ENCODE measurements around the gene SERHL2.
"Not testable (repeated sequence)": the region's sequence is repeated elsewhere in the genome, so short reads cannot be mapped to it uniquely, and the experiment has no call there.

The SERHL2 gene

DNA sequence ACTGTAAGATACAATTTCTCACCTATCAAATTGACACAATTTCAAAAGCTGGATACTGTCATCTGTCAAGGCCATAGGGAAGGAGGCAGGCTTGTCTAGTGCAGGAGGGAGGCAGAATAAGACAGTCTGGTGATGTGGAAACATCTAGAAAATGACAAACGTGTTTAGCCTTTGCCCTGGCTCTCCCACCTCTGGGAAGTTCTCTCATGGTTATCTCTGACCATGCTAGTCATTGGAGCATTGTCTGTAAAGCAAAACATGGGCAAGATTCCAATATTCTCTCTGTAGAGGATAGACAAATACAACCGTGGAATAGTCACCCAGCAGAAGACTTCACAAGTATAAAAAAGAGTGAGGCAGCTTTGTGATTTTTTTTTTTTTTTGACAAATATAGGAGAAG is 9.1 kb upstream of the SERHL2 start:
- no peak for DNase-seq
- Mint-ChIP-seq H3K9me3 (no peaks in the 10 kb centered on the region), H3K27ac (no peak overlapping the region), H3K4me3 (no peak overlapping the region), H3K4me1 (ENCODE audit: low read depth in 2 of 2) (peaks cover 0 to 2% of the 10 kb centered on the region in 2 donors), H3K36me3 (ENCODE audit: insufficient read depth) (no peaks in the 10 kb centered on the region), H3K27me3 (no peaks in the 10 kb centered on the region)
- no peak for ATAC-seq (replicated peaks)

DNA sequence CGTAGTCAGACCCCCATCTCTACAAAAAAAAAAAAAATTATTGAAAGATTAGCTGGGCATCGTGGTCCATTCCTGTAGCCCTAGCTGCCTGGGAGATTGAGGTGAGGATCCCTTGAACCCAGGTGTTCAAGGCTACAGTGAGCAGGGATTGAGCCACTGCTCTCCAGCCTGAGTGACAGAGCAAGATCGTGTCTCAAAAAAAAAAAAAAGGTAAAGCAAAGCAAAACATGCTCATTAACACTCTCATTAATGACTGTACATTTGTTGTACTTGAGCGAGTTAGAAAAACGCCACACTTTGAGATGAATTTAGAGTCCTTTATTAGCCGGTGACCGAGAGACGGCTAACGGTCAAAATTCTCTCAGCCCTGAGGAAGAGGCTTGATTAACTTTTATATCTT is 6.2 kb upstream of the SERHL2 start:
- no peaks in the 10 kb centered on the region for H3K9me3 Mint-ChIP-seq
- DNase-seq (no peak), ATAC-seq (replicated peaks) (no peak)
- no peaks in the 10 kb centered on the region for H3K27me3 Mint-ChIP-seq
- H3K36me3 Mint-ChIP-seq (ENCODE audit: insufficient read depth): no peaks in the 10 kb centered on the region
- H3K4me1 Mint-ChIP-seq (ENCODE audit: low read depth in 2 of 2): peaks cover 5 to 7% of the 10 kb centered on the region in 2 donors
- peak overlapping the region in 1 of 2 donors; percentile 54 for H3K27ac Mint-ChIP-seq
- H3K4me3 Mint-ChIP-seq: no peak overlapping the region

DNA sequence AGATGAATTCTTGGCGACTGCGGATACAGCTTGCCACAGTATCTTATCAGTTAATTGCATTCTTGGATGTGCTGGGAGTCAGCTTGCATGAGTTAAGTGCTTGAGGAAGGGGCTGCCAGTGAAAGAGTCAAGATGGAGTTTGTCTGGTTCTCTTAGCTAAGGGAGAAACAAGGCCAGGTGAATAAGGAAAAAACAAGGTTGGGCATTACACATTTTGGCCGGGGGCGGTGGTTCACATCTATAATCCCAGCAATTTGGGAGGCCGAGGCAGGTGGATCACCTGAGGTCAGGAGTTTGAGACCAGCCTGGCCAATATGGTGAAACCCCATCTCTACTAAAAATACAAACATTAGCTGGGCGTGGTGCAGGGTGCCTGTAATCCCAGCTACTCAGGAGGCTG is 5.6 kb upstream of the SERHL2 start:
- H3K27me3 Mint-ChIP-seq; H3K36me3 Mint-ChIP-seq (ENCODE audit: insufficient read depth); ATAC-seq (replicated peaks); DNase-seq; H3K9me3 Mint-ChIP-seq; H3K4me3 Mint-ChIP-seq; H3K4me1 Mint-ChIP-seq (ENCODE audit: low read depth in 2 of 2): not testable (repeated sequence)
- peak overlapping the region in 1 of 2 donors; percentile 54 for H3K27ac Mint-ChIP-seq

DNA sequence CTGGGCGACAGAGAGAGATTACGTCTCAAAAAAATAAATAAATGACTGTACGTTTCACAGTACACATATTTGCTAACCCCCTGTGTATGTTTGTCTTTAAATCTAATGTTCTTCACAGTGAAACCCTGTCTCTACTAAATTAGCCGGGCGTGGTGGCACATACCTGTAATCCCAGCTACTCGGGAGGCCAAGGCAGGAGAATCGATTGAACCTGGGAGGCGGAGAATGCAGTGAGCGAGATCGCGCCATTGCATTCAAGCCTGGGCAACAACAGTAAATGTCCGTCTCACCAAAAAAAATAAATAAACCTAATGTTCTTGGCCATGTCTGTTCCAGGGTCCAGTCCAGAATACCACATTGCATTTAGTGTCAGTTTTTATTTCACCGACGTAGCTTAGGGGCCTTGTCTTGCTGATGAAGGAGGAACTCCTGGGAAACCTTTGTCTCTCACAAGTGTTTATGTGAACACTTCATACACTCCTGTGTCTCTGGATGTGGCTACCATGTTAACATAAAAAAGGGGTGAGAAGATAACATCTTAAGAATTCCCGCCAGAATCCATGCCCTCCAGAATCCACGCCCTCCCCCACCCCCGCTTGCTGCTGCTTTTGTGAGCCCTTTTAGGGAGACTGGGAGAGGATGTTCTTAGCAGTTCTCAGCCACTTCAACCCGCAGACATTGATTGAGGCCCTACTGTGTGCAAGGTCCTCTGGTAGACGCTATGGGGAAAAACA is 5.0 kb upstream of the SERHL2 start:
- no peaks in the 10 kb centered on the region for H3K27me3 Mint-ChIP-seq
- no peak for ATAC-seq (replicated peaks)
- peak overlapping the region in 1 of 2 donors; percentile 29 for H3K27ac Mint-ChIP-seq
- H3K9me3 Mint-ChIP-seq: no peaks in the 10 kb centered on the region
- no peak overlapping the region for H3K4me3 Mint-ChIP-seq
- H3K4me1 Mint-ChIP-seq (ENCODE audit: low read depth in 2 of 2): peaks cover 6 to 8% of the 10 kb centered on the region in 2 donors
- no peaks in the 10 kb centered on the region for H3K36me3 Mint-ChIP-seq (ENCODE audit: insufficient read depth)
- no peak for DNase-seq

DNA sequence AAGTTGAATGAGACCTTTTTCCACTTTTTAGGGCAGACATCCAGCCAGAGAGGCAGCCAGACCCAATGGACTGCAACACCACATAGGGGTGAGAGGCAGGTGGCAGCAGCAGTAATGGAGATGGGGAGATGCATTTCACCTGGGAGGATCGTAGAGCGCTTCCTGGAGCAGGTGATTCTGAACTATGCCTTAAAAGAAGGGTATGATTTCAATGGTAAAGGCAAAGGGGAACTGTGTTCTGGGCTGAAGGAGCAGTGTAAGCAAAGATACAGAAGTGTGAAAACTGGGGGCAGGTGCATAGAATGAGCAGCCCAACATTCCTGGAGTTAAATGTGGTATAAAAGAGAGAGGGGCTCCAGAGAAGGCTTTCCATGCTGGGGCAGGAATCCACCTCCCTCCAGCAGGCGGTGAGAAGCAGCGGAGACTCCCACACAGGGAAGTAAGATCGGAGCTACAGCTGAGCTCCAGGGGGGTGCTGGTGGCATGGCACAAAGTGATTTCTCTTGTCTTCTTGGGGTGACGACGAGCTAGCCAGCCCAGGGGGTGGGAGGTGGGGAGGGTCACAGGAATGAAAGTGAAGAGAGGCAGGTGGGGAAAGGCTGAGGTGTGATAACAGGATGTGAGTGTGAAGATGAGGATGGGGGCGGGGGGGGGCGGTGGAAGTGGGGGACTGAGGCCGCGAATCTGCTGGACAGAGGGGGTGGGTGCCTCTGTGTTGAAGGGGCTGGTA is 4.3 kb upstream of the SERHL2 start:
- H3K9me3 Mint-ChIP-seq: no peaks in the 10 kb centered on the region
- peak overlapping the region in 1 of 2 donors; percentile 29 for H3K27ac Mint-ChIP-seq
- no peak for DNase-seq
- no peak for ATAC-seq (replicated peaks)
- no peaks in the 10 kb centered on the region for H3K27me3 Mint-ChIP-seq
- H3K4me1 Mint-ChIP-seq (ENCODE audit: low read depth in 2 of 2): peaks cover 8 to 9% of the 10 kb centered on the region in 2 donors
- no peaks in the 10 kb centered on the region for H3K36me3 Mint-ChIP-seq (ENCODE audit: insufficient read depth)
- H3K4me3 Mint-ChIP-seq: no peak overlapping the region

DNA sequence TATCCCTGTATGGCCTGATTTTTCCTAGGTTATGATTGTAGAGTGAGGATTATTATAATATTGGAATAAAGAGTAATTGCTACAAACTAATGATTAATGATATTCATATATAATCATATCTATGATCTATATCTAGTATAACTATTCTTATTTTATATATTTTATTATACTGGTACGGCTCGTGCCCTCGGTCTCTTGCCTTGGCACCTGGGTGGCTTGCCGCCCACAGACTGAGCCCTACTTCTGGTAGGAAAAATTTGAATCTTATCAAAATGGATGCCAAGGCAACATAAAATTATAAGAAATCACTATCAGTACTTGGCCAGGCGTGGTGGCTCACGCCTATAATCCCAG is 1.5 kb upstream of the SERHL2 start:
- not testable (repeated sequence) for H3K9me3 Mint-ChIP-seq; ATAC-seq (replicated peaks); H3K27me3 Mint-ChIP-seq; H3K4me1 Mint-ChIP-seq (ENCODE audit: low read depth in 2 of 2); DNase-seq; H3K36me3 Mint-ChIP-seq (ENCODE audit: insufficient read depth)
- Mint-ChIP-seq H3K4me3 (peak overlapping the region; percentile 81 to 83), H3K27ac (peak overlapping the region; percentile 89 to 91)

DNA sequence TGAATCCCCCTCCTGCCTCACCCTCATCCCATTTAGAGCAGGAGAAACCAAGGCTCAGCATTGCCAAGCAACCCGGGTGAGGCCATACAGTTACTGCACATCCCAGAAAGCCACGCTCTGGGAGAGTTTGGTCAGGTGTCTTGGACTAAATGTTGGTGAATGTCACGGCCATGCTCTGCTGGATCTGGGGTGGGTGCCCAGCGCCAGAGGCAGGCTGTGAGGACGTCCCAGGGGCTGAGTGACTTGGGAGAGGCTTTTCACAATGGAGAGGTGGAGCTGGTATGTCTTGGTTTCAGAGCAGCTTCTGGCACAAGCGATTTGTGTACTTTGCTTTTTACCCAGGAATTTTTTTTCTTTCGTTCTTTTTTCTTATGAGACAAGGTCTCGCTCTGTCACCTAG is 6.6 kb downstream of the SERHL2 start:
- peaks cover 4% of the 10 kb centered on the region for H3K36me3 Mint-ChIP-seq (ENCODE audit: insufficient read depth)
- no peaks in the 10 kb centered on the region for H3K9me3 Mint-ChIP-seq

DNA sequence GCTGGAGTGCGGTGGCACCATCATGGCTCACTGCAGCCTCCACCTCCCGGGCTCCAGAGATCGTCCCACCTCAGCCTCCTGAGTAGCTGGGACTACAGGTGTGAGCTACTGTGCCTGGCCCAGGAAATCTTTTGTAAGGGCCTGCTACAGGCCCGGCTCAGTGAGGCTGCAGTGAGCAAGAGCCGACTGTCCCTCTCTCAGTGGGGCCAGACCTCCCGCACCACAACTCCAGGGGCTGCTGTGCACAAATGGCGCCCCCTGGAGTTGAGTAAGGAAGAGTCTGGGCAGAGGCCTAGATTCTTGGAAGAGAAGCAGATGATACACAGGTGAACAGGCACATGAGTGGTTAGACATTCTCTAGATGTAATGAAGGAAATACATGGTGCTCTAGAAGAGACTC is 7.0 kb downstream of the SERHL2 start:
- H3K36me3 Mint-ChIP-seq (ENCODE audit: insufficient read depth): peaks cover 5% of the 10 kb centered on the region
- no peak overlapping the region for H3K4me3 Mint-ChIP-seq
- H3K9me3 Mint-ChIP-seq: no peaks in the 10 kb centered on the region
- peaks cover 3 to 6% of the 10 kb centered on the region in 2 donors for H3K4me1 Mint-ChIP-seq (ENCODE audit: low read depth in 2 of 2)
- no peaks in the 10 kb centered on the region for H3K27me3 Mint-ChIP-seq
- DNase-seq: no peak
- no peak overlapping the region for H3K27ac Mint-ChIP-seq
- peak; percentile 31 for ATAC-seq (replicated peaks)

More for the DNA sequence above, 6.6 kb downstream of the SERHL2 start:
- peaks cover 3 to 6% of the 10 kb centered on the region in 2 donors for H3K4me1 Mint-ChIP-seq (ENCODE audit: low read depth in 2 of 2)
- no peaks in the 10 kb centered on the region for H3K27me3 Mint-ChIP-seq
- DNase-seq (no peak), ATAC-seq (replicated peaks) (no peak)
- no peak overlapping the region for H3K27ac Mint-ChIP-seq
- no peak overlapping the region for H3K4me3 Mint-ChIP-seq

DNA sequence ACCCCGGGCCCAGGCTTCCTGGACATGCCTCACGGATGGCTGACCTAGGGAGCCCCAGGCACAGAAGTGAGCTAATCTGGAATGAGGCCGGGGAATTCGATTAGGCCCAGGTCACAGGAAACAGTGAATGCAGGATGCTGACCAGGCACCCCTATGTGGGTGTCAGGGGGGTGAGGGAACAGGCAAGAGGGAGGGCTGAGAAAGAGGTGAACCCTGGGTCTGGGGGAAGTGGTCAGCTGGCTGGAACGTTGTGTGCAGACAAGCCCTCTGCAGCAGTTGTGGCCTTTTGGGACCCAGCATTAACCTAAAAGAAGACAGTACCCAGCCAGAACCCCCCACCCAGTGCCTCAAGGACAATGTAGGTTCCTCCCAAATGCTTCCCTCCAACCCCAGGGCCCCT is 8.1 kb downstream of the SERHL2 start:
- peaks cover 3 to 6% of the 10 kb centered on the region in 2 donors for H3K4me1 Mint-ChIP-seq (ENCODE audit: low read depth in 2 of 2)

DNA sequence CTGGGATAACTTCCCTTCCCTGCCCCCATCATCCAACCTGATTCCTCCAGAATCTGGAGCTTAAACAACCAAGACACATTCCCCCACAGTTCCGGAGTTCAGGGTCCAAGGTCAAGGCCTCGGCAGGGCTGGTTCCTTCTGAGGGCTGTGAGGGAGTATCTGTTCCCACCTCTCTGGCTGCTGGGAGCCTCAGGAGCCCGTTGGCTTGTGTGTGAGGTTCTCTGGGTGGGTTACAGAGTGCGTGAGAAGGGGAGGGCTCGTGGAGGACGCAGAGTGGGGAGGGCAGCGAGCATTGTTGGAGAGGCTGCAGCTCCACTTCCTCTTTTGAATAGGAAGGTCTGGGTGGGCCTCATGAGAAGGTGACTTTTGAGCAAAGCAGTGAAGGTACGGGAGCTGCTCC is 8.5 kb downstream of the SERHL2 start:
- no peaks in the 10 kb centered on the region for H3K27me3 Mint-ChIP-seq
- no peak overlapping the region for H3K27ac Mint-ChIP-seq
- H3K36me3 Mint-ChIP-seq (ENCODE audit: insufficient read depth): peaks cover 6% of the 10 kb centered on the region
- peaks cover 3 to 6% of the 10 kb centered on the region in 2 donors for H3K4me1 Mint-ChIP-seq (ENCODE audit: low read depth in 2 of 2)
- no peak for ATAC-seq (replicated peaks)
- no peaks in the 10 kb centered on the region for H3K9me3 Mint-ChIP-seq
- H3K4me3 Mint-ChIP-seq: no peak overlapping the region
- no peak for DNase-seq

More for the DNA sequence above, 8.1 kb downstream of the SERHL2 start:
- Mint-ChIP-seq H3K27ac (no peak overlapping the region), H3K9me3 (no peaks in the 10 kb centered on the region), H3K36me3 (ENCODE audit: insufficient read depth) (peaks cover 6% of the 10 kb centered on the region), H3K4me3 (no peak overlapping the region), H3K27me3 (no peaks in the 10 kb centered on the region)
- ATAC-seq (replicated peaks): no peak
- DNase-seq: no peak

DNA sequence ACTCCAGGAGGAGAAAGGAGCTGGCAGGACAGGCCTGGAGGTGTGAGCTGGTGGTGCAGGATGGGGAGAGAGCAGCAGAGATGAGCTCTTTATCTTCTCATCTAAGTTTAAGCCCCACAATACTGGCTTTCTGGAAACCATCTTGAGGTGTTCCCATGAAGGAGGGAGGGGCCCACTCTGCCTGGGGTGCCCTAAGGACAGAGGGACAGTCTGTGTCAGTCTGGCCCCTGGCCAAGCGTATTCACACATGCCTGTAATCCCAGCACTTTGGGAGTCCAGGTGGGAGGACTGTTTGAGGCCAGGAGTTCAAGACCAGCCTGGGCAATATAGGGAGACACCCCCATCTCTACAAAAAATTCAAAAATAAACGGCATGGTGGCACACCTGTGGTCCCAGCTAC is 8.9 kb downstream of the SERHL2 start:
- no peak for DNase-seq
- no peak overlapping the region for H3K4me3 Mint-ChIP-seq
- peaks cover 6% of the 10 kb centered on the region for H3K36me3 Mint-ChIP-seq (ENCODE audit: insufficient read depth)
- peaks cover 3 to 6% of the 10 kb centered on the region in 2 donors for H3K4me1 Mint-ChIP-seq (ENCODE audit: low read depth in 2 of 2)
- H3K27ac Mint-ChIP-seq: no peak overlapping the region
- ATAC-seq (replicated peaks): no peak
- H3K9me3 Mint-ChIP-seq: no peaks in the 10 kb centered on the region
- no peaks in the 10 kb centered on the region for H3K27me3 Mint-ChIP-seq

DNA sequence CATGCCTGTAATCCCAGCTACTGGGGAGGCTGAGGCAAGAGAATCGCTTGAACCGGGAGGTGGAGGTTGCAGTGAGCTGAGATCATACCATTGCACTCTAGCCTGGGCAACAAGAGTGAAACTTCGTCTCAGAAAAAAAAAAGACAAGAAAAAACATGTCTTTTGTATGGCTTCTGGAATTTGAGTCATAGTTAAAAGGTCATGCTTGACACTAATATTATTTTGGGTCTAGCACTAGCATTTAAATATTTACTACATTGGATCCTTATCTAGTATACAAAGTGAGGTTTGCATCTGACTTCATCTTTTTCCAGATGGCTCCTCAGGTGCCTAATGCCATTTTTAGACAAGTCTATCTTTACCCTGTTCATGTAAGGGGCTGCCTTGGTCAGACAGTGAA is 10.2 kb downstream of the SERHL2 start:
- not testable (repeated sequence) for H3K4me1 Mint-ChIP-seq (ENCODE audit: low read depth in 2 of 2); H3K27me3 Mint-ChIP-seq; H3K36me3 Mint-ChIP-seq (ENCODE audit: insufficient read depth); H3K9me3 Mint-ChIP-seq; ATAC-seq (replicated peaks); H3K4me3 Mint-ChIP-seq; DNase-seq; H3K27ac Mint-ChIP-seq

DNA sequence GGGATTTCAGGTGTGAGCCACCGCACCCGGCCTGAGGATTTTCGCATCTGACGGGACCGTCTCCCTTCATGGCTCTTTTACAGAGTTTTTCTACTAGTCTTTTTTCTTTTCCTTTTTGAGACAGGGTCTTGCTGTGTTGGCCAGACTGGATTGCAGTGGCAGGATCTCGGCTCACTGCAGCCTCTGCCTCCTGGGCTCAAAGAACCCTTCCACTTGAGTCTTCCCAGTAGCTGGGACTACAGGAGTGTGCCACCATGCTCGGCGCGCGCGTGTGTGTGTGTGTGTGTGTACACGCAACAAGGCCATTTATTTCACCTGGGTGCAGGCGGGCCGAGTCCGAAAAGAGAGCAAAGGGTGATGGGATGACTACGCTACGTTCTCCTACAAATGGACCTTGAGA is 10.9 kb downstream of the SERHL2 start:
- Mint-ChIP-seq H3K36me3 (ENCODE audit: insufficient read depth) (peaks cover 6% of the 10 kb centered on the region), H3K4me1 (ENCODE audit: low read depth in 2 of 2) (peaks cover 3 to 6% of the 10 kb centered on the region in 2 donors), H3K4me3 (no peak overlapping the region), H3K27me3 (no peaks in the 10 kb centered on the region), H3K9me3 (no peaks in the 10 kb centered on the region), H3K27ac (no peak overlapping the region)
- DNase-seq (no peak), ATAC-seq (replicated peaks) (no peak)

DNA sequence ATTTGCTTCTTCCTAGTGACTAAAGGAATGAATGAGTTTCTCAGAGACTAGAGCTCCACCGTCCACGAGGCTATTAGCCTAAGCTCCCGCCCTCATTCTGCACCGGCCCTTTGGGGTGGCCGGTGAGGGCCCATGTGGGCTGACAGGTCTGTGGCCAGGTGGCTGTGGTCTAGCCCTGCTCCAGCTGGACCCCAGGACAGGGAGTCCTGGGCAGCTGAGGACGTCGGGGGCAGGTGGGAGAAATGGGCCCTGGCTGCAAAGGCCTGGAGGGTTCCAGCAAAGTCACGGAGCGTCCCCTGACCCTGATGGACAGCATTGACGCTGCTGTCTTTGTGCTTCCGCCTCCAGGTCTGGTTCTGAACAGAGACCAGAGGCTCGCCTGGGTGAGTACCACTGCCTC is 12.2 kb downstream of the SERHL2 start:
- Mint-ChIP-seq H3K27ac (no peak overlapping the region), H3K27me3 (no peaks in the 10 kb centered on the region), H3K4me3 (no peak overlapping the region), H3K36me3 (ENCODE audit: insufficient read depth) (peaks cover 11% of the 10 kb centered on the region), H3K9me3 (no peaks in the 10 kb centered on the region), H3K4me1 (ENCODE audit: low read depth in 2 of 2) (peaks cover 2 to 3% of the 10 kb centered on the region in 2 donors)
- ATAC-seq (replicated peaks) (no peak), DNase-seq (no peak)
